HG03108 (cell line): ENCODE measurements around the gene DGCR8.
A peak's percentile ranks its signal among the peaks of the same experiment; 100 is the strongest.

Experiments used
- ATAC-seq: cut with Tn5 transposase; IDR thresholded peaks from one replicate; pipeline ENCODE4 v1.9.1; 2021; ENCODE audit warnings: moderate library complexity; ENCODE audit not compliant: unreplicated experiment

The DGCR8 gene

GRCh38 chr22:20123366-20124082 is 43.5 kb downstream of the DGCR8 start:
- no peak for ATAC-seq

GRCh38 chr22:20124083-20124787 is 44.2 kb downstream of the DGCR8 start:
- ATAC-seq, result no peak

DNA sequence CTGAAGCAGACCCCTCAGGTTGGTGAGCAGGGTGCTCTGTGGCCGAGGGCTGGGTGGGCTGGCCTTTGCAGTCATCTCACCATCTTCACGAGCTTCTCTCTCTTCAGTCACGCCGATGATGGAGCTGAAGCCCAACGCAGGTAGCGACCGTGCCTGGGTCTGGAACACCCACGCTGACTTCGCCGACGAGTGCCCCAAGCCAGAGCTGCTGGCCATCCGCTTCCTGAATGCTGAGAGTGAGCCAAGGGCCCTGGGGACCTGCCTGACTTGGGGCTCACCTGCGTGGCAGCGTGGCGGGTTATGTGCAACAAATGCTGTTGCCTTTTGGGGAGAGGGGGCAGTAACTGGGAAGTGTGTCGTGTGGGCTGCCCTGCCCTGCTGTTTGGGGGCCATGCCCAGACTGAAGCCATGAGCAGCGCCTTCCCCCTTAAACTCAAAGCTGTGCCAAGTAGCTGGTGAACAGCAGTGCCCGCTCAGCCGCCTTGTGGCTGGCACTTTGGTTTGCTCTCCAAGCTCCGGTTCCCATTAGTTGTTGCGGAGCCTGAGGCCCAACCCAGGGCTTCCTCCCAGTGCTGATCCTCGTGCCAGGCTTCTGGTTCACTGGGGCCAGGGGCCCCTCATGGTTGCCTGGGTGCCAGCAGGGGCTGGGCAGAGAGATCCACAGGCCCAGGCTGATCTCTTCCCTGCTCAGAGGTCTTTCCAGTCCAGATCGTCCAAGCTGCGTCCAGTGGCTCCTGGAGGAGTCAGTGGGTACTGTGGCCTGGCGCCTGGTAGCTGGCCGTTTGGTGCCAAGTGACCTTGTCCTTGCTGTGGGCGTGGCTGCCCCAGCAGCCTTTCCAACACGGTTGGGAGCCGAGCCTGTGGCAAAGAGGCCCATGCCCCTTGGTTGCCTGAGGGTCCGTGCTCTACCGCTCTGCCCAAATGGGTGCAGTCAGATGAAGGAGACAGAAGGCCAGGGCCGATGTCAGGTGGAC is 45.4 kb downstream of the DGCR8 start:
- ATAC-seq, result no peak

GRCh38 chr22:20126284-20127029 is 46.4 kb downstream of the DGCR8 start:
- no peak for ATAC-seq

- no peak for ATAC-seq
Observed at GRCh38 chr22:20127318-20127868, 47.4 kb downstream of the DGCR8 start.

DNA sequence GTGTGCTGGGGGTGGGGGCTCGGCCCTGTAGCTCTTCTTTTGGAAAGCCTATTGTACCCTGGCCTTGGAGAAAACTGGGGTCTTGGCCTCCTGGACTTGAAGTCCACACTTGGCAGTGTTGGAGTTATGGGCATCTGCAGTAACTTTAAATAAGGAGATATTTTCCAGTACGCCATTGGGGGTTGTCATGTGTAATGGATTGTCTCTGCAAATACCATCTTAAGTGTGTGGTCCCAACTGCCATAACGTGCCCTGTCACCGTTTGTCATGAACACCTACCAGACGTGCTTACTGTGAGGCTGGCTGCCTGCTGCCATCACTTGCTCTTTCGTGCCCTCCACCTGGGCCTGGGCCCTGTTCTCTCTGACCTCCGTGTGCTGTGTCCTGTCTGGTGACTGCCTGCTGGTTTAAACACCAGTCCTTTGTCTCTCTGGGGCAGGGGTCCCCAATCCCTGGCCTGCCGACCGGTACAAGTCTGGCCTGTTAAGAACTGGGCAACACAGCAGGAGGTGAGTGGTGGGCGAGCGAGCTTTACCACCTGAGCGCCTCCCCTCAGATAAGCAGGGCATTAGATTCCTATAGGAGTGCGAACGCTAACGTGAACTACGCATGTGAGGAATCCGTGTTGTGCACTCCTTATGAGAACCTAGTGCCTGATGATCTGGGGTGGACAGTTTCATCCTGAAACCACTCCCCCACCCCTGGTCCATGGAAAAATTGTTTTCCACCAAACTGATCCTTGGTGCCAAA is 48.0 kb downstream of the DGCR8 start:
- ATAC-seq, result no peak

DNA sequence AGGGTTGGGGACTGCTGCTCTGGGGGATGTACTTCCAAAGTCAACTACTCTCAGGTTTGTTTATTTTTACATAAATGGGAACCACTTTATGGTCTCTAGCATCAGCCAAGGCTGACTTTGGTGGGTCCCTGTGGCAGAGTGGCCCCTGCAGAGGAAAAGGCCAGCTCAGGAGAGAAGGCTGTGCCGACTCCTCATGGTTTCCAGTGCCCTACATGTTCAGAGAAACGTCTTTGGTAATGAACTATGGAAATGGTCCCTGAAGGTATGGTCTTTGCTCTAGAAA is 48.5 kb downstream of the DGCR8 start:
- no peak for ATAC-seq

DNA sequence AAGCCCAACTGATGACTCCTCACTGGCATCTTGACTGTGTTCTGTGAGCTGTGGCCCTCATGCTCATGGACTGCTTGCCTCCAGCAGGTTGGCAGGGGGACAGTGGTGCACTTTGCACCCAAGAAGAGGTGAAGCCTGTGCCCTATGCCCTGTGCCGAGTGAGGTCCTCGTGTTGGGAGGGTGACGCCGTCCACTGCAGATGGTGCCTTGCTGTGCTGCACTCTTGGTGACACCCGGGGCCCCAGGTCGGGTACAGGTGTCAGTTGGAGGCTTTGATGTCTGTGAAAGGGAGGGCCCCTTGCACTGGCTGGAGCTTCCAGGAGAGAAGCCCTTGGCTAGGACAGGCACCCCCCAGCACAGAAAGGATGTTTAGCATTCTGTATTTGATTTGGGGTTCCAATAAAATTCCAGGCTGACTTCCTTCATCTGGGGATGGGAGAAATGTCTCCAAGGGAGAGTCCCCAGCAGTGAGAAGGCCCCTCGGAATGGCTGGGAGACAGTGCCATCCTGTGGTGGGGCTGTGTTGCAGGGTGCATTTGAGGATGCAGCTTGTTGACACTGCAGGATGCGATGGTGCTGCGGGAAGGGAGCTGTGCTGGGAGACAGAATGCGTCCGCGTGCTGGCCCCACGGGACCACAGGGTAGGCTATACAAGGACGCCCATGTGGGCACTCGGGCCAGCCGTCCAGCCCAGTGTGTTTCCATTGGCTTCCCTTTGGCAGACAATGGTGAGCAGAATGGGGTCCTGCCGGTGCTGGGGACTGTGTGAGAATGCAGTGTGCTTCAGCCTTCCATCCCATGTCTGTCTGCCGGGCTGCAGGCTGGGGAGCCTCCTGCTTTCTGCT is 49.1 kb downstream of the DGCR8 start:
- no peak for ATAC-seq

DNA sequence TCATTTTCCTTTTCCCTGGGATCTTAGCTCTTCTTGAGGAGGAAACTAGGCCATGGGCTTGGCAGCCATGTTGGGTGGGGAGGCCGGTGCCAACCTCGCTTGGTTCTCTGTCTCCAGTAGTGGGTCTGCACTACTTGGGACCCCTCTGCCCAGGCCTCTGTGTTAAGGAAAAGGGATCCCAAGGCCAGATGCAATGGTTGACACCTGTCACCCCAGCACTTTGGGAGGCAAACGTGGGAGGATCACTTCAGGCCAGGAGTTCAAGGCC is 49.6 kb downstream of the DGCR8 start:
- ATAC-seq, result no peak

DNA sequence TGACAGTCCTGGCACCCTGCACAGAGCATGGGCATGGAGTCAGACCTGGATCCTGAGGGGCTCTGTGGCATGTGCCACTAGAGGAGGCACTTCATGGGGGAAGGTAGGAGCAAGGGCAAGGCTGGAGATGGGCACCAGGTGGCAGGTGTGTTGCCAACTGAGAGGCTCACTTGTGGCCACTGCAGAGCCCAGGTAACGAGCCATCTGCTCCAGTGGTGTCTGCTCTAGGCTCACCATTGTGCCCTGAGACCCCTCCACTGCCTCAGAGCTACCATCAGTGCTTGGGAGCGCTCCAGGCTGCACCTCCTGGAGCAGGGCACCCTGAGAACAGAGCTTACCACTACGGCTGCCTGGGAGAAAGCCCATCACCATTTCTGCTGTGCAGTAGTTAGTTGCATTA is 50.3 kb downstream of the DGCR8 start:
- ATAC-seq, result no peak

GRCh38 chr22:20130731-20131596 is 50.9 kb downstream of the DGCR8 start:
- ATAC-seq, result peak; percentile 56

- ATAC-seq, result peak; percentile 31
Observed at GRCh38 chr22:20131597-20131858, 51.5 kb downstream of the DGCR8 start, which contains the start of gene ZDHHC8. Gene ZDHHC8, plus strand, starts transcription at chr22:20131804. Its CDS starts 144 bp downstream, at chr22:20131948.

DNA sequence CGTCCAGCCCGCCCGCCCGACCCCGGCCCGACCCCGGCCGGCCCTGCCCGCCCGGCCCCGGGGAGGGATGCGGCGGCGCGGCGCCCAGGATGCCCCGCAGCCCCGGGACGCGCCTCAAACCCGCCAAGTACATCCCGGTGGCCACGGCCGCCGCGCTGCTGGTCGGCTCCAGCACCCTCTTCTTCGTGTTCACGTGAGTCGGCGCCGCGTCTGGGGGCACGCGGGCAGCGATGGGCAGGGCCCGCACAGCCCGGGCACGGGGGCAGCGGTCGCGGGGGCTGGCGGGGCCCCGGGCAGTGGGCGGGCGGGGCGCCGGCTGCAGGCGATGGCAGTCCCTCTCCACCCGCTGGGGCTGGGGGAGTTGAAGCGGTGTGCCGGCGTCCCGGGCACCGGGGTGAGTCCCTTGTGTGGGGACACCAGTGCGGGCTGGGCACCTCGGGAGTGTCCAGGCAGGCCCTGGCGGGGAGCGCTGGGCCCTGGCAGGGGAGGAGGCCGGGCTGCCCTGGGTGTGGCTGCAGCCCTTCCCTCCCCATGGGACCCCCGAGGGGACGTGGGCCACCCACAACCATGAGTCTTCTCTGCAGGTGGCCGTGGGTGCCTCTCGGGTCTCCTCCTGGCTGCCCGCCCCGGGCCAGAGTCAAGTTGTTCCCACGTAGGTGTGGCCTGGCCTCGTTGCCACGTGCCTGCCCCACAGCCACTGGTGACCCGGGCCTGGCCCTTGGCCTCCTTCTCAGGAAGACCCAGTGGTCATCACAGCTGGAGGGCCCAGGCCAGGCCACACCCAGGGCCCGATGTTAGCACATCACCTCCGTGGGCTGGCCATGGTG is 52.0 kb downstream of the DGCR8 start:
- ATAC-seq, result no peak

- ATAC-seq, result no peak
Observed at GRCh38 chr22:20132686-20133246, 52.7 kb downstream of the DGCR8 start.

DNA sequence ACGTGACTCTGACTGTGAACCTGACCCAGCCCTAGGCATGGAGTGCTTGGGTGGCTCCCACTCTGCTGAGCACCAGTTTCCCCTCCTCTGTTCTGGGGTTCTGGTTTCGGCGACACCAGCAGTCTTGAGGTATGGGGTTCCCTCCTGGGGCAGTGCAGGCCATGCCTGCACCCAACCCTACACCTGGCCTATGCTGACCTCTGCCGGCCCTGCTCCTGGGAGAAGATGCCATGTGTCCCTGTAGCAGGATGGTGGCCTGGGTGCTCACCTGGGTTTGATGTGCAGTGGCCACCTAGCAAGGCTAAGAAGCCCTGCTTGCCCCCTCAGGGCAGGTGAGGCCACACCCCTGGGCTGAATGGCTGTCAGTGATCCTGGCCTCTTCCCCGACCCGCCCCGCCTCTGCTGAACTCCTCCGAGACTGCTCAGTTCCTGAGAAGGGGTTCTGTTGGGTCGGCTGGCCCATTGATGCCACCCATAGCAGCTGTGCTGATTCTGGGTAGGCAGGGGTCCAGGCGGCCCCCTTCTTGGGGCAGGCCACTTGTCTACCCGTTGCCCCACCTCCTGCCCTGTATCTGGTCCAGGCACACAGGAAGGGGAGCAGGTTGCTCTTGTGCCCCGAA is 54.0 kb downstream of the DGCR8 start:
- no peak for ATAC-seq

- no peak for ATAC-seq
Observed at GRCh38 chr22:20135265-20135664, 55.2 kb downstream of the DGCR8 start.
